Fibroblast of skin of abdomen (primary cell): ENCODE data around the gene CXXC4.

Experiments
- DNase-seq: peaks from one replicate; pipeline ENCODE4 v3.0.0-alpha.2; 2013

CXXC4 gene

GRCh38 chr4:104488151-104488550 is 6.5 kb downstream of the CXXC4 start:
- DNase-seq, result no peak

DNA sequence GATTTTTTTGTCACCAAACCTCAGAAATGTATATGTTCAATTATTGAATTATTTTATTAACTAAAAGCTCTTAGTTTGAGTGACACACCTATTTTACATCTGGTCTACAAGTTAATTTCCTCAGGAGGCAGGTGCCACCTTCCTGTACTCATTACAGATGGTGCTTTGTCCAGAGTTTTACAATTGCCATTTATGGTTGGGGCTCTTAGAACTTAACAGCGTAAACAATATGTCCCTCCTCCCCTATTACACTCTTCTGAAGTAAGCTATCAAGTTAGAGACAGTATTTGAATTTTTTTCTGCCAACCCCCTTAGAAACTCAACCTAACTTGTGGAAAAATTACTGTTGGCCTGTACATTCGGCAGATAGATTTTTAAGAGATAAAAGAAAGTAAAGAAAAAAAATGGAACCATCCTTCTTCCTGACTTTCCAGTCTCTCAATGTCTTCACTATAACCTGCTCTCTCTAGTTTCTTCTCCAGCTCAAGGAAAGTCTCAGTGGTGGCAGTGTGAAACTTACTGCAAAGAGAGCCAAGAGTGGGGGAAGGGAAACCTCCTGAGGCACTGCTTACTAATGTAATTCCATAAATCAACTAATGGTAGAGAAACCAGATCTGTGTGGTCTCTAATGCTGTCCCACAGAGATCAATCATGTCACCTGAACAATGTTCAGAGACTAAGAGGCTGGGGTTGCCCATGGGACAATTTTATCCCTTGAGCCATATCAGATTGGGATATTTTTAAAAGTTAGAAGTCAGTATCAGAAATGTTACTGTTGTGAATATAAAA is 7.8 kb downstream of the CXXC4 start:
- no peak for DNase-seq

GRCh38 chr4:104475652-104476051 is 19.0 kb downstream of the CXXC4 start:
- no peak for DNase-seq

- no peak for DNase-seq
These were observed 21.9 kb downstream of the CXXC4 start for GRCh38 chr4:104472766-104473165.

DNA sequence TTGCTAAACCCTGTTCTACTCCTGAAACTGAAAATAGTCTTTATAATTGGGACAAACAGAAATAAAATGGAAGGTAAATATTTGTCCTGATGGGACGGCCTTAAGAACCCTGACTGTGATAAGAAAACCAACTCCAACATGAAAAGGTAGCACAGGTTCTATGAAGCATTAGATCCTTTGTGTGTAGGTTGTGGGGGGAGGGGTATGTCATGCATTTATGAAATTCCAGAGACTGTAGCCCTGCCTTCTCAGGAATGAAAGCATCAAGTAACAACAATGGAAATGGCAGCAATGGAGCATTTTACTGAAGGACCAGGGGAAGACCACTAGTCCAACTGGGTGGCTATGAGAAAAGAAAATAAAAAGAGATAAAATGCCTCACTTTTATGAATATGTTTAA is 23.9 kb downstream of the CXXC4 start:
- no peak for DNase-seq

DNA sequence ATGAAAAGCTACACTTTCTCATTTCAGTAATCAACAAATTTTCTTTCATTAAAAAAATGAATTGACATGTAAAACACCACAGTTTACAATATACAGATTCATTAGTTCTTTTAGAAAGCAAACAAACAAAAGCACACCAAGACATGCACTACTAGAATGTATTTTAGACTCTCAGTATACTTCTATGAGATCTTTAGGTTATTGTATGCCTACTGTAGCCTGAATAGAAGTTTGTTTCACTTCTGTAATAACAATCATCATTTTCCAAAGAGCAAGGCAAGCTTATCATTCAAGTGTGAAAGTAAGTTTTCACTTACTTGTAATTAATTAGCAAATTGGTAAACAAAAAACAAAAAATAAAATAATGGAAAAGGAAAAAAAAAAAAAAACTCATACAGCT is 24.9 kb downstream of the CXXC4 start:
- no peak for DNase-seq

GRCh38 chr4:104465619-104466018 is 29.1 kb downstream of the CXXC4 start:
- no peak for DNase-seq

- DNase-seq, result no peak
These were observed 29.5 kb downstream of the CXXC4 start for GRCh38 chr4:104465201-104465600.

DNA sequence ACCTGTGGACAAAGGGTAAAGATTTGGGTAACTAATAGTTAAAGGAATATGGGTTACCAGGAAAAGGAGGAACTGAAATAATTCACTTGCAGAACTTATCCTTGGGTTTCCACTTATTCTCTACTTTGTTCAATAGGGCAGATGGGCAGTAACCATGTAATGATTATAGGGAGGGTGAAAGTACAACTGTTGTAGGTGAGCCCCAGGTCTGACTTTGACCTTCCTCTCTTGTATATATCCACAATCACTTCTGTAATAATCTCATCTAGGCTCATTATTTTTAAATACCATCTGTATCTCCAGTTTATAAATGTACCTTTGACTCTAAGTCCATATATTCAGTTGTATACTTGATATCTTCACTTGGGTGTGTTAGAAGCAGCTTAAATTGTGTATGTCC is 32.1 kb downstream of the CXXC4 start:
- no peak for DNase-seq

DNA sequence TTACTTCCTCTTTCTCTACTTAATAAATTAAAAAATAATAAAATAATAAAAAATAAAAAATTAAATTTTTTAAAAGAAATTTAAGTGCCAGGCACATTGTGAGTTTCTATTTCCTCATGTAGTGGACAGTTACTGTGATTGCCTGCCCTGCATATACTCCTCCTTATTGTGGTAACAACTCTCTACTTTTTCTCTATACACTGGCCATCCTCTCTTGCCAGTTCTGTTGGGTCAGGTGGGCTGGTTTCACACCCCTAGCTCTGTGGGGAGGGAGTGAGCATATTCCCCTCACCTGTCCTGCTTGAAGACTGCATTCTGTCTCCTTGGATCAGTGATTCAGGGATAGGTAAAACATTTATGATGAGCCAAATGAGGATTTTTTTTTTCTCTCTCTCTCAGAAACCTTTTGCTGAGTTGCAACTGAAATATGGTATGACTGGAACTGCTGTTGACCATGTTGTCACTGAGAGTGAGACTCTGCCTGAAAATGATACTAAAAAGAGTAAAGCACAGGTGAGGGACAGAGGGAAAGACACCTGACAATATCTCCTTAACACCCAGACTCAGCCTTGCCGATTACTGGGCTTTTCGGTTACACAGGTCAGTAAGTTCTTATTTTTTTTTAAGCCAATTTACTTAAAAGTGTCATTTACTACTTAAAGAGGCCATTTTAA is 37.2 kb downstream of the CXXC4 start:
- no peak for DNase-seq

DNA sequence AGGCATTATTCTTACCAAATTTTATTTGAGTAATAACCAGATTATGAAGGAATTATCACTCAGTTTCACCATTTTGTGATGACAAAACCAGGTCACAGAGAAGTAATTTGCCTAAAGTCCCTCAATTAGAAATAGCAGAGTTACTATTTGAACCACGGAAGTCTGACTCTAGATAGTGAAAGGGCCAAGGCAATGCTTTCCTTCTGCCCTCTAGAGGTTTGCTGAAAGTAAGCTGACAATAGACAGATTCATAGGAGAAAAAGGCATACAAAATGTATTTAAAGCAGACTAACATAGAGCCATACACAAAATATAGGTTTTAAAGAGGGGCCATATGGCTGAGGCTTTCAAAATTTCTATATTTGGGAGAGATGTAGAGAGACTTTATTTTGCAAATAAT is 43.1 kb downstream of the CXXC4 start:
- DNase-seq, result peak; percentile 8

- no peak for DNase-seq
These were observed 45.2 kb downstream of the CXXC4 start for GRCh38 chr4:104449537-104449936.

DNA sequence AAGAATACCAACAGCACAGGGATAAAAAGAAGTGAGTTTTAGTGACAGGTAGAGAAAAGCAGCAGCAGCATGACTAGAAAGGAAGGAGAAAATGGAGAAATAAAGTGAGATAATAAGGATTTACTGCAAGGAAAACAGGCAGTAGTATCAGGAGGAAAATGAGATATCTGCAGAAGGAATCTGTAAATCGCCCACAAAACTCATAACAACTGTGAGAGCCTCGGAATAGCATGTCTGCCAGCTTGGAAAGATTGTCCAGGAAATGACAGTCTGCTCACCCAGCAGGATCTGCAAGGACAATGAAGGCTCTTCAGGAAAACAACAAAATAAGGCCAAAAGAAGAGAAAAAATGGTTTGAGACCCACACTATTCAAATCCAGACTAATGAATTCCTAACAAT is 47.4 kb downstream of the CXXC4 start:
- no peak for DNase-seq

GRCh38 chr4:104446431-104447278 is 48.0 kb downstream of the CXXC4 start:
- DNase-seq, result no peak

GRCh38 chr4:104444685-104445084 is 50.0 kb downstream of the CXXC4 start:
- no peak for DNase-seq

- no peak for DNase-seq
These were observed 58.2 kb downstream of the CXXC4 start for GRCh38 chr4:104436542-104436941.

DNA sequence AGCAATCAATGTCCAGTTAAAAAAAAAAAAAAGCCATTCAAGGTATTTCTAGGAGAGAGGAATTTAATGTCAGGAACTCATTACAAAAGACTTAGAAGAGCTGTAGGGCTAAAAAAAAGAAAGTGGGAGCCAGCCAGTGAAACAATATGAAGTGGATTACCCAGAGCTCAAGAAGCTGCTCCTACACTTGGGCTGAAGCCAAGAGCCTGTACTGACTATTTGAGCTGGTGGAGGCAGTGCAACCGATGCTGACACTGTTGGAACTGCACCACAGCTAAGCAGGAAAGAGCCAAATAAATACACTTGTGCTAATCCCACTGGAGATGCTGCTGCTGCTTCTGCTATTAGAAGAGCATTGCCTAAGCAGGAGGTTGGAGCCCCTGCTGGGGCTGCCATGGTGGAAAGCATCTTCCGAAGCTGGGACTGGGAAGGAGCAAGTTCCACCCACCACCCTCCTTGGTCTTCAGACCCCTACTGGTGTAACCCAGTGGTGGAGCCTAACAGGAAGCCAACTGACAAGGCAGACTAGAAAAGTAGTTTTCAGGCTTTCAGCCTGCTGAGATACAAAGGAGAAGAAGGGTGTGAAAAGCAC is 65.4 kb downstream of the CXXC4 start:
- DNase-seq, result no peak

- no peak for DNase-seq
These were observed 68.7 kb downstream of the CXXC4 start for GRCh38 chr4:104425948-104426347.

DNA sequence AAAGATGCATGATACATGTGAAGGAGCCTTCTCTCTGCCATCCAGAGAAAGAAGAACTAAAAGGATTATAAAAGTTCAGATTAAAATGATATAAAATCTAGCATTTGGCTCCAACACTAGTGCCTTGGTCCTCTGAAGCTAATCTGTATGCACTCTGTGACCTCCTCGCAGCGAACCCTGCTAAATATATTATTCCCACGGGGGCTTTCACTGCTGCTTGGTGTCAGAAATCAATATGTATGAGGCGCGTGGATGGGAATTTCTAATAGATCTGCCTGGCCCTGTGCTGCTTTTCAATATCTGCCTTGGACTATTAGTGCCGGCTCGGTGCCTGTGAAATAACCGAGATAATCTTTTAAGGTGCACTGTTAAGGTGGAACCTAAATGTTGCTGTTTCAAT is 69.7 kb downstream of the CXXC4 start:
- no peak for DNase-seq

GRCh38 chr4:104424475-104424941 is 70.2 kb downstream of the CXXC4 start:
- DNase-seq, result no peak

GRCh38 chr4:104421566-104421965 is 73.1 kb downstream of the CXXC4 start:
- DNase-seq, result peak; percentile 14

DNA sequence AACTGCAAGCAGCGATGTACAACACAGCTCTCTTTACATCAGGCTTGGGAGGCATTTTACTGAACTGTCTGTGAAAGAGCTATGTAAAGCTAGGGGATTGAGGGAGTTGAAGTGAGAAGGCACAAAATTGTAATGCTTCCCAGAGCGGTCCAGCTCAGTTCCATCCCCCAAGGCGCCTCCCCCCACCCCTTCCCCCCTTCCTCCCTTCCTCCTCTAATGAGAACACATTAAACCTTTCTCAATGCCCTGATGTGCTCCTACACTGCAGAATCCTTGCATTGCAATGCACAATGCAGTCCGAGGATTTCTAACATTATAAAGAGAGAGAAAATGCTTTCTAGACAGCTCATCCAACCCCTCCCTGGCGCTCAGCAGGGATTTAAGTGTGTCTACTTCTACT is 73.9 kb downstream of the CXXC4 start:
- DNase-seq, result peak; percentile 45
